ENCODE data around the gene IDH3B.
A peak's percentile ranks its signal among the peaks of the same experiment; 100 is the strongest.

Gene IDH3B

GRCh38 chr20:2655331-2656116, 8.5 kb downstream of the IDH3B start:
- no peak for DNase-seq

- no peak for DNase-seq
Observed at GRCh38 chr20:2654831-2655230, 9.2 kb downstream of the IDH3B start.

- DNase-seq: no peak
Observed at GRCh38 chr20:2654384-2654822, 9.6 kb downstream of the IDH3B start.

GRCh38 chr20:2653556-2654383, 10.2 kb downstream of the IDH3B start:
- no peak for DNase-seq

GRCh38 chr20:2652724-2653555, 11.1 kb downstream of the IDH3B start:
- peak; percentile 58 for DNase-seq

GRCh38 chr20:2651772-2652723, 12.0 kb downstream of the IDH3B start, which contains the start of gene NOP56:
NOP56 (plus strand) TSS chr20:2652632; CDS start chr20:2652661, 29 bp downstream.
- peak; percentile 83 for DNase-seq

GRCh38 chr20:2643708-2644107, 20.3 kb downstream of the IDH3B start:
- no peak for DNase-seq

- no peak for DNase-seq
Observed at GRCh38 chr20:2640899-2641298, 23.1 kb downstream of the IDH3B start.

- no peak for DNase-seq
Observed at GRCh38 chr20:2640260-2640659, 23.8 kb downstream of the IDH3B start.

- DNase-seq: no peak
Observed at GRCh38 chr20:2637246-2637645, 26.8 kb downstream of the IDH3B start.

- DNase-seq: no peak
Observed at GRCh38 chr20:2633381-2633780, 30.6 kb downstream of the IDH3B start.

- no peak for DNase-seq
Observed at GRCh38 chr20:2631228-2631627, 32.8 kb downstream of the IDH3B start.

GRCh38 chr20:2626853-2627541, 37.0 kb downstream of the IDH3B start:
- no peak for DNase-seq

- no peak for DNase-seq
Observed at GRCh38 chr20:2625062-2625461, 39.0 kb downstream of the IDH3B start.

- DNase-seq: no peak
Observed at GRCh38 chr20:2624190-2624589, 39.8 kb downstream of the IDH3B start.

GRCh38 chr20:2619961-2620595, 43.9 kb downstream of the IDH3B start:
- DNase-seq: no peak

GRCh38 chr20:2619337-2619736, 44.7 kb downstream of the IDH3B start:
- no peak for DNase-seq

GRCh38 chr20:2618815-2619214, 45.2 kb downstream of the IDH3B start:
- no peak for DNase-seq

GRCh38 chr20:2617099-2617714, 46.8 kb downstream of the IDH3B start:
- no peak for DNase-seq

GRCh38 chr20:2616634-2617033, 47.4 kb downstream of the IDH3B start:
- DNase-seq: no peak
